ENCODE data around the gene FYTTD1.
"Not testable (repeated sequence)": the region's sequence is repeated elsewhere in the genome, so short reads cannot be mapped to it uniquely, and the experiment has no call there.

Gene FYTTD1, protein sequence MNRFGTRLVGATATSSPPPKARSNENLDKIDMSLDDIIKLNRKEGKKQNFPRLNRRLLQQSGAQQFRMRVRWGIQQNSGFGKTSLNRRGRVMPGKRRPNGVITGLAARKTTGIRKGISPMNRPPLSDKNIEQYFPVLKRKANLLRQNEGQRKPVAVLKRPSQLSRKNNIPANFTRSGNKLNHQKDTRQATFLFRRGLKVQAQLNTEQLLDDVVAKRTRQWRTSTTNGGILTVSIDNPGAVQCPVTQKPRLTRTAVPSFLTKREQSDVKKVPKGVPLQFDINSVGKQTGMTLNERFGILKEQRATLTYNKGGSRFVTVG

DNA sequence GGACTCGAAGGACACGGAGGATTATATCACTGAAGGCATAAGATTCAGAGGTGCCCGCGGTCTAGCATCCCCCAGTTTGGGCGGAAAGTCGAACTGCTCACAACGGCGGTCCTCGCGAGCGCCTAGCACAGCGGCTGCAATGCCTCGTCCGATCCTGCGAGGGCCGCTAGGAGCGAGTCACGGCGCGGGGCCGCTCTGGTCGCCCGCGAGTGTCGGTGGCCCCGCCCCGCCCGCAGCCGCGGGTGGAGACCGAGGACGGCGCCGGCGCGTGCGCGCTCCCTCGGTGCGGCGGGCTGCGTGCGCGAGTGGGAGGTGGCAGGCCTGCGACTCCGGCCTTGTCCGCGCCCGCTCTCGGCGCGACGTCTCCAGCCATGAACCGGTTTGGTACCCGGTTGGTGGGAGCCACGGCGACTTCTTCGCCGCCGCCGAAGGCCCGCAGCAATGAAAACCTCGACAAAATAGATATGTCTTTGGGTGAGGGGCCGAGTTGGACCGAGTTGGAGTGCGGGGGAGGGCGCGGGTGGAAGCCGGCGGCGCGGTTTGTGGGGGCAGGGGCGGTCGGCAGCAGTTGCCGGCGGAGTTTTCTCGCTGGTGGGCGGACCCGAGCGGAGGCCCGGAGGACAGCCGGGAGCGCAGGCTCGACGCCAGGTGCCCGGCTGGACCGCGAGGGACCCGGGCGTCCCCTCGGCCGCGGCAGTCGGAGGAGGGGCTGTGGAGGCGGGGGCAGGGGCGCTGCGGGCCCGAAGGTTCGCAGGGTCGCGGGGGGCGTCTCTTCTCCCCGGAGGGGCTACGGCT, at the start of gene FYTTD1:
FYTTD1 (plus strand) TSS at position 283 of the 795 bp plus-strand sequence; CDS start at position 372, 89 bp downstream.
- H3K4me3 ChIP-seq (ENCODE audit: low read length): peak within 1 kb of the TSS; percentile 80
- H2AFZ ChIP-seq (ENCODE audit: low read depth, low read length): peak within 1 kb of the TSS; percentile 82
- no peaks in the 10 kb centered on the region for H3K9me3 ChIP-seq (ENCODE audit: low read length)
- no peaks in the 10 kb centered on the region for H3K36me3 ChIP-seq (ENCODE audit: insufficient read depth, low read length)
- no peaks in the 10 kb centered on the region for H3K27me3 ChIP-seq (ENCODE audit: insufficient read depth, low read length)
- peaks cover 20% of the 10 kb centered on the region for H3K4me1 ChIP-seq (ENCODE audit: insufficient read depth, low read length)

DNA sequence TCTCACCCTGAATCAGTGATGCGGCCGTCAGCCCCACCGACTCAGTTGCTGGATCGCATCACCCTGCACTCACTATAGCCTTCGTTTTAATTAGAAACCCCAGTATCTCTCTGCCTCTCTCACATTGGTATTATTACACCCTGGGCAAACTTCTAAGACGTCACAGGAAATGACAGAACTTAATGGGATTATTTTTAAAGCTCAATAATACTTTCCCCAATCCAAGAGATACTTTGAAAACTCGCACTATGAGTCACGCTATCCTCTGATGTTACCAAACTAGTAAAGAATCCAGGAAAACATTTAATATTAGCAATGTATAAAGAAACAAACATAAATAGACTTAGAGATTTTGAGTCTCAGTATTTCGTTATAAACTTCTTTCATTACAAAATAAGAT, 49.6 kb upstream of the FYTTD1 start:
- no peak overlapping the region for H2AFZ ChIP-seq (ENCODE audit: low read depth, low read length)
- peaks cover 54% of the 10 kb centered on the region for H3K36me3 ChIP-seq (ENCODE audit: insufficient read depth, low read length)
- H3K27me3 ChIP-seq (ENCODE audit: insufficient read depth, low read length): no peaks in the 10 kb centered on the region
- H3K4me3 ChIP-seq (ENCODE audit: low read length): no peak overlapping the region
- no peaks in the 10 kb centered on the region for H3K4me1 ChIP-seq (ENCODE audit: insufficient read depth, low read length)
- peaks cover 9% of the 10 kb centered on the region for H3K9me3 ChIP-seq (ENCODE audit: low read length)

DNA sequence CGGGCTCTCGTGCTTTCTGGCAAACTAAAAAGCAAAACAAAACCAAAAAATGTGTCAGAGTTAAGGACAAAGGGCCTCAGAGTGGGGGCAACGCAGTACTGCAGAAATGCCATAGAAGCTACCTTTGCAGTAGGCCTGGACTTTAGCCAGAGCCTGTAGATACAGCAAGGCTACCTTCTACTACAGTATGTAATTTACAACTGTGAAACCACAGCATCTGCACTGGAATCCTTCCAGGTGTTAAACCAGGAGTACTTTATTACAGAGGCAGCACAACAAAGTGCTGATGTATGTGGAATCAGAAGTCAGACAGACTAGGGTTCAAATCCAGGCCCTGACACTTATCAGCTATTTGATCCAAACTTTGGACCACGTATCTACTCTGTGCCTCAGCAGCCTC, 47.8 kb upstream of the FYTTD1 start:
- H3K27me3 ChIP-seq (ENCODE audit: insufficient read depth, low read length): no peaks in the 10 kb centered on the region
- no peak overlapping the region for H2AFZ ChIP-seq (ENCODE audit: low read depth, low read length)
- no peak overlapping the region for H3K4me3 ChIP-seq (ENCODE audit: low read length)
- peaks cover 42% of the 10 kb centered on the region for H3K36me3 ChIP-seq (ENCODE audit: insufficient read depth, low read length)
- H3K4me1 ChIP-seq (ENCODE audit: insufficient read depth, low read length): no peaks in the 10 kb centered on the region
- peaks cover 9% of the 10 kb centered on the region for H3K9me3 ChIP-seq (ENCODE audit: low read length)

DNA sequence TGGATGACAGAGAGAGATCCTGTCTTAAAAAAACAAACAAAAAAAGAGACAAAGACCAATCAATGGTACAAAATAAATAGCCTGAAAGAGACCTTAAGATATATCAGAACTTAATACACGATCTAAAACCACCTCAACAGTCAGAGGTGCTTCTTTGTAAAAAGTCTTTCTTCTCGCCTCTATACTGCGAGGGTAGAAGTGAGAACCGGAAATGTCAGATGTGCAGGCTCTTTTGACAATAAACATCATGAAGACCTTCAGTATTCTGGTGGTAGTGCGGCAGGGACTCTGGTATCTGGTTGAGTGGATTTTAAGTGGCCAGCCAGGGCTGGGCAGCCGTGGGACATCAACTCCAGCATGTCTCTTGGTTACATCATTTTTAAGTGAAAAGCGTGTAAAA, 43.0 kb upstream of the FYTTD1 start:
- Histone ChIP-seq H2AFZ (ENCODE audit: low read depth, low read length) (no peak overlapping the region), H3K4me1 (ENCODE audit: insufficient read depth, low read length) (peaks cover under 1% of the 10 kb centered on the region), H3K4me3 (ENCODE audit: low read length) (no peak overlapping the region), H3K9me3 (ENCODE audit: low read length) (no peaks in the 10 kb centered on the region), H3K27me3 (ENCODE audit: insufficient read depth, low read length) (no peaks in the 10 kb centered on the region), H3K36me3 (ENCODE audit: insufficient read depth, low read length) (peaks cover 19% of the 10 kb centered on the region)

DNA sequence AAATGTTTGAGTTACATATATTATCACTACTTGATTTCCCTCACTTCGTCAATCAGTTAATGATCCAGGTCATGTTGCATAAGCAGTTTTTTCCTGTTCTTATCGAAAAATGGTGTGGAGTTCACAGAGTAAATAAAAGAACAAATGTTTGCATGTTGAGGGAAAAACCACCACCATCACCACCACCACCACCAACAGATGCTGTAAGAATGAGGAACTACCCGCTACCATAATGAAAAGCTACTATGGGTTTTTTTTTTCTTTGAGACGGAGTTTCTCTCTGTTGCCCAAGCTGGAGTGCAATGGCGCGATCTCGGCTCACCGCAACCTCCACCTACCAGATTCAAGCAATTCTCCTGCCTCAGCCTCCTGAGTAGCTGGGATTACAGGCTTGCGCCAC, 40.5 kb upstream of the FYTTD1 start:
- H2AFZ ChIP-seq (ENCODE audit: low read depth, low read length): no peak overlapping the region
- no peak overlapping the region for H3K4me3 ChIP-seq (ENCODE audit: low read length)
- peaks cover 10% of the 10 kb centered on the region for H3K36me3 ChIP-seq (ENCODE audit: insufficient read depth, low read length)
- H3K4me1 ChIP-seq (ENCODE audit: insufficient read depth, low read length): peaks cover 17% of the 10 kb centered on the region
- no peaks in the 10 kb centered on the region for H3K9me3 ChIP-seq (ENCODE audit: low read length)
- no peaks in the 10 kb centered on the region for H3K27me3 ChIP-seq (ENCODE audit: insufficient read depth, low read length)

DNA sequence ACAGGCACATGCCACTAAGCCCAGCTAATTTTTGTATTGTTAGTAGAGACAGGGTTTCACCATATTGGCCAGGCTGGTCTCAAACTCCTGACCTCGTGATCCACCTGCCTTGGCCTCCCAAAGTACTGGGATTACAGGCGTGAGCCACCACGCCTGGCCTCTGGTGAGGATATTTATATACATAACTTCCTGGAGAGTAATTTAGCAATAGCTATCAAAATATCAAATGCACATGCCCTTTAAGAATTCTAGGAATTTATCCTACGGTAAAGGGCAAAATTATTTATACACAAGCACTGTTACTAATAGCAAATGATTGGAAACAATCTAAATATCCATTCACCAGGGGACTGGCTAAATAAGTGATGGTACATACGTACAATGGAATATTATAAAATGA, 38.7 kb upstream of the FYTTD1 start:
- H3K4me3 ChIP-seq (ENCODE audit: low read length); H2AFZ ChIP-seq (ENCODE audit: low read depth, low read length); H3K9me3 ChIP-seq (ENCODE audit: low read length); H3K36me3 ChIP-seq (ENCODE audit: insufficient read depth, low read length); H3K27me3 ChIP-seq (ENCODE audit: insufficient read depth, low read length): not testable (repeated sequence)
- H3K4me1 ChIP-seq (ENCODE audit: insufficient read depth, low read length): peaks cover 17% of the 10 kb centered on the region

DNA sequence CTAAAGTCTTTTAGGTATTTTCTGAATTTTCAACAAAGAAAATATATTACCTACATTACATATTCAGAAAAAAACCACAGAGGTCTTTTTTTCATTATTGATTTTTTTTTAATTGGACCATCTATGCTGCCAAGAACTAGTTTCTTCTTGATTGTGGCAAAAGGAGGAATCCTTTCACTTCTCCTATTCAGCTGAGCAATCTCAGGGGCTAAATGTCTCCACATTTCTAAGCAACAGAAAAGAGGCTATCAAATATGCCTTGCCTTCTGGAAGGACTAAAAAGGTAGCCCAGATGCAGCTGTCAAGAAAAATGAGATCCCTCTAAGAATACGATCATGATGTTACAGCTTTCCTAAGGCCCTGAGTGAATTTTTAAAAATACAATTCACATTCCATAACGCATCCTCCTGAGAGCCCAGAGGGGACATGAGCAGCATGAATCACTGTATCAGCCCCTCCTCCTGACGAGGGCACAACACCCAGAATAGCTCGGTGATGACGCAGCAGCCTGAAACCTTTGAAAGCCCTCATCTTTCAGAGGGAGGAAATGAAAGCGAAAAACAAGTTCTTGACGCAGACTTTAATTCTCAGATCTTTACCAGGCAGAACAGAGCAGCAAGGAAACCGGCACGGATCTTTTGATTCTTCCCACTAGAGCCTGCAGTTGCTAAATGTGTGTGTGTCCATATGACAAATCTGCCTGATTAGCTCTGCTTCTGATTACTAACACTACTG, 37.5 kb upstream of the FYTTD1 start:
- Histone ChIP-seq H3K4me1 (ENCODE audit: insufficient read depth, low read length) (peaks cover 17% of the 10 kb centered on the region), H2AFZ (ENCODE audit: low read depth, low read length) (peak overlapping the region; percentile 65), H3K36me3 (ENCODE audit: insufficient read depth, low read length) (no peaks in the 10 kb centered on the region), H3K4me3 (ENCODE audit: low read length) (peak overlapping the region; percentile 48), H3K9me3 (ENCODE audit: low read length) (no peaks in the 10 kb centered on the region), H3K27me3 (ENCODE audit: insufficient read depth, low read length) (no peaks in the 10 kb centered on the region)

DNA sequence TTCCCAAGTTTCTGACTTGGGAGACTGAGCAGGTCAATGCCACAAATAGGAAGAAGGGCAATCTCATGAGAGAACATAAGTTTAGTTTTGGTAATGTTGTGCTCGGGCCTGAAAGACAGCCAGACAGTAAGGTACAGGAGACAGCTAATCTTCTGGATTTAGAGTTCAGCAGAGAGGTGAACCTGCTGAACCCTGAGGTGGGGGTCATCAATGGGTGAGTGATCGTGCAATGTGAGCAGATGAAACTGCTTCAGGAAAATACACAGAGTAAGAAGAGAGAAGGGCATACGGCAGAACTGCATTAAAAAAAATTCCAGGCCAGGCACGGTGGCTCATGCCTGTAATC, 36.2 kb upstream of the FYTTD1 start:
- no peaks in the 10 kb centered on the region for H3K9me3 ChIP-seq (ENCODE audit: low read length)
- peaks cover 17% of the 10 kb centered on the region for H3K4me1 ChIP-seq (ENCODE audit: insufficient read depth, low read length)
- no peak overlapping the region for H2AFZ ChIP-seq (ENCODE audit: low read depth, low read length)
- peaks cover 5% of the 10 kb centered on the region for H3K36me3 ChIP-seq (ENCODE audit: insufficient read depth, low read length)
- no peak overlapping the region for H3K4me3 ChIP-seq (ENCODE audit: low read length)
- no peaks in the 10 kb centered on the region for H3K27me3 ChIP-seq (ENCODE audit: insufficient read depth, low read length)

DNA sequence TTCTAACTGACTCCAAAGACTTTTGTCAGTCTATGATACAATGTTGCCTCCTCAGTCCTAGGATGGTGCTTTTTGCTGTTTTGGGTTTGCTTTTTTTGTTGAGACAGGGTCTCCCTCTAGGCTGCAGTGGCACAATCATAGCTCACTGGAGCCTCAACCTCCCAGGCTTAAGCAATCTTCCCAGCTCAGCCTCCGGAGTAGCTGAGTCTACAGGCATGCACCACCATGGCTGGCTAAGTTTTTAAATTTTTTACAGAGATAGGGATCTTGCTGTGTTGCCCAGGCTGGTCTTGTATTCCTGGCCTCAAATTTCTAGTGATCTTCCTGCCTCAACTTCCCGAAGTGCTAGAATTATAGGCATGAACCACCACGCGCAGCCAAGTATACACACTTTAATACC, 35.4 kb upstream of the FYTTD1 start:
- peaks cover 17% of the 10 kb centered on the region for H3K4me1 ChIP-seq (ENCODE audit: insufficient read depth, low read length)
- no peak overlapping the region for H3K4me3 ChIP-seq (ENCODE audit: low read length)

DNA sequence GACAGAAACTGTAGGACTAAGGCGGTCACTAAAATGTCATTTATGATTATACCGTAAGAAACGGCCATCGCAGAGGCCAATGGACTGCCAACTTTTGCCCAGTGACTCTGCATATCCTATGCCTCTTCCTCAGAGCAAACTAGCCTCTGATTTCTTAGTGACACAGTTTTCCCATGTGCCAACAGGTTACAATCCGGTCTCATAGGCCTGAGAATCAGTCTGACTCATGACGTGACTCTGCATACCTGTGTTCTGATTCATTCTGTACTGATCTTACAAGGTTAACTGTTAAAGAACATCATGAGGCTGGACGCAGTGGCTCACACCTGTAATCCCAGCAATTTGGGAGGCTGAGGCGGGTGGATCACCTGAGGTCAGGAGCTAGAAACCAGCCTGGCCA, 30.8 kb upstream of the FYTTD1 start:
- Histone ChIP-seq H3K27me3 (ENCODE audit: insufficient read depth, low read length) (no peaks in the 10 kb centered on the region), H3K9me3 (ENCODE audit: low read length) (peaks cover 4% of the 10 kb centered on the region), H2AFZ (ENCODE audit: low read depth, low read length) (no peak overlapping the region), H3K36me3 (ENCODE audit: insufficient read depth, low read length) (peaks cover 5% of the 10 kb centered on the region), H3K4me3 (ENCODE audit: low read length) (no peak overlapping the region), H3K4me1 (ENCODE audit: insufficient read depth, low read length) (no peaks in the 10 kb centered on the region)

More for the DNA sequence above, 35.4 kb upstream of the FYTTD1 start:
- Histone ChIP-seq H3K9me3 (ENCODE audit: low read length) (no peaks in the 10 kb centered on the region), H2AFZ (ENCODE audit: low read depth, low read length) (no peak overlapping the region), H3K27me3 (ENCODE audit: insufficient read depth, low read length) (no peaks in the 10 kb centered on the region), H3K36me3 (ENCODE audit: insufficient read depth, low read length) (peaks cover 5% of the 10 kb centered on the region)

DNA sequence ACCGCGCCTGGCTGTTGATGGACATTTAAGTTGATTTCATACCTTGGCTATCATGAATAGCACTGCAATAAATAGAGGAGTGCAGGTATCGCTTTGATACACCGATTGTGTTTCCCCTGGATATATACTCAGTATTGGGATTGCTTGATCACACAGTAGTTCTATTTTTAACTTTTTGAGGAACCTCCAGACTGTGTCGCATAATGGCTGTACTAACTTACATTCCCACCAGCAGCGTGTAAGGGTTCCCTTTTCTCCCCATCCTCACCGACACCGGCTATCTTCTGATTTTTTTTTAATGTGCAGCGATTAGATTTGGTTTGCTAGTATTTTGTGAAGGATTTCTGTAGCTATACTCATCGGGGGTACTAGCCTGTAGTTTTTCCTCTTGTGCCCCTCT, 29.0 kb upstream of the FYTTD1 start:
- Histone ChIP-seq H3K4me1 (ENCODE audit: insufficient read depth, low read length) (no peaks in the 10 kb centered on the region), H3K36me3 (ENCODE audit: insufficient read depth, low read length) (peaks cover 5% of the 10 kb centered on the region), H2AFZ (ENCODE audit: low read depth, low read length) (no peak overlapping the region), H3K27me3 (ENCODE audit: insufficient read depth, low read length) (no peaks in the 10 kb centered on the region), H3K4me3 (ENCODE audit: low read length) (no peak overlapping the region), H3K9me3 (ENCODE audit: low read length) (peaks cover 4% of the 10 kb centered on the region)

DNA sequence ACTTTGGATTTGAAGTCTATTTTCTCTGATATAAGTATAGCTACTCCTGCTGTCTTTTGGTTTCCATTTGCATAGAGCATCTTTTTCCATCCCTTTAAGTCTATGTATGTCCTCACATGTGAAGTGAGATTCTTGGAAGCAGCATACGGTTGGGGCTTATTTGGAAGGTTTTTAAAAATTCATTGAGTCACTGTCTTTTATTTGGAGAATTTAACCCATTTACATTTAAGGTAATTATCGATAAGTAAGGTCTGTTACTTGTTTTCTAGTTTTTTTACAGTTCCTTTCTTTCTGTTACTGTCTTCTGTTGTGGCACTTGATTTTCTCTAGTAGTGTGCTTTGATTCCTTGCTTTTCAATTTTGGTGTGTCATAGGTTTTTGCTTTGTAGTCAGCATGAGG, 26.9 kb upstream of the FYTTD1 start:
- H3K9me3 ChIP-seq (ENCODE audit: low read length): peaks cover 4% of the 10 kb centered on the region
- H3K36me3 ChIP-seq (ENCODE audit: insufficient read depth, low read length): peaks cover 2% of the 10 kb centered on the region
- H3K4me1 ChIP-seq (ENCODE audit: insufficient read depth, low read length): no peaks in the 10 kb centered on the region
- no peaks in the 10 kb centered on the region for H3K27me3 ChIP-seq (ENCODE audit: insufficient read depth, low read length)
- no peak overlapping the region for H2AFZ ChIP-seq (ENCODE audit: low read depth, low read length)
- H3K4me3 ChIP-seq (ENCODE audit: low read length): no peak overlapping the region

DNA sequence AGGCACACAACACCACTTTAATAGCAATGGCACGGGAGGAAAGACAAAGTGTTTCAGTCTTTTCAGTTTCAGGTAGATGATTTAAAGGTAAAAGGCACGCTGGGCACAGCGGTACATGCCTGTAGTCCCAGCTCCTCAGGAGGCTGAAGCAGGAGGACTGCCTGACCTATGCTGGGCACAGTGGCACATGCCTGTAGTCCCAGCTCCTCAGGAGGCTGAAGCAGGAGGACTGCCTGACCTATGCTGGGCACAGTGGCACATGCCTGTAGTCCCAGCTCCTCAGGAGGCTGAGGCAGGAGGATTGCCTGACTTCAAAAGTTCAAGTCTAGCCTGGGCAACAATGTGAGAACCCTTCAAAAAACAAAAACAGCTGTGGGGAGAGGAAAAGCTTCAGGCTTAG, 21.8 kb upstream of the FYTTD1 start:
- not testable (repeated sequence) for H3K4me1 ChIP-seq (ENCODE audit: insufficient read depth, low read length); H3K4me3 ChIP-seq (ENCODE audit: low read length); H3K9me3 ChIP-seq (ENCODE audit: low read length); H3K36me3 ChIP-seq (ENCODE audit: insufficient read depth, low read length); H3K27me3 ChIP-seq (ENCODE audit: insufficient read depth, low read length); H2AFZ ChIP-seq (ENCODE audit: low read depth, low read length)

Data from neuron (in vitro differentiated cells).